ENCODE measurements around the gene COPS6. TPM values are rescaled to one million over a fixed set of nuclear protein-coding genes. Genes with fewer than 3 reads are reported as not detected.

Gene COPS6
- total RNA-seq: 88.3 and 108 TPM in 2 replicates

DNA sequence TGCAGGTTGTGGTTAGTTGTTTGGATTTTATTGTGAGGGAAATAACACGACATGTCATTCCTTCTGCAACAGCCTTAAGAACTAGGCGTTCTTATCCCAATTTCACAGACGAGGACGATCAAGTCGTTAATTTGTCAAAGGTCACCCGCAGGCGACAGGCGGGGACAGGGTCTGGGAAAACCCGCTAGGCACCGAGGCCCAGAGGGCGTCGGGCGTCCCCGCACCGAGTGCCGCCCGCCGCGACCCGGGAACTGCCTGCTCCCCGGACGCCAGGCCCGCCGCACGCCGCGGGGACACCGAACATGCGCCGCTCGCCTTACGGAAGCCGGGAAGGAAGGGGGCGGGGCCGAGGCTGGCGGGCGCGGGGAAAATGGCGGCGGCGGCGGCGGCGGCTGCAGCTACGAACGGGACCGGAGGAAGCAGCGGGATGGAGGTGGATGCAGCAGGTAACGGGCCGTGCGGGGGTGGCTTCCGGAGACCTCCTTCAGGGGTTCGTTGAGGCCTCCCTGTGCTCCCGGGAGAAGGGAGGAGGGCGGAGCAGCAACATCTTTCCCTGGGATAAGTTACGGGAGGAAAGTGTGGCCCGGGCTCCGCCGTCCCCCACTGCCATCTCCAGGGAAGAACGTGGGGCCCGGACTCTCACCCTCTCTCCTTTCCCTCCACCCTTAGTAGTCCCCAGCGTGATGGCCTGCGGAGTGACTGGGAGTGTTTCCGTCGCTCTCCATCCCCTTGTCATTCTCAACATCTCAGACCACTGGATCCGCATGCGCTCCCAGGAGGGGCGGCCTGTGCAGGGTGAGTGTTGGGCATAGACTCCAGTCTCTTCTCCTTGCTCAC is at the start of gene COPS6:
COPS6 (plus strand) TSS at position 349 of the 837 bp plus-strand sequence; CDS start at position 371, 22 bp downstream.
- Mint-ChIP-seq H3K4me3 (peak within 1 kb of the TSS; percentile 89), H3K4me1 (peaks cover 18% of the 10 kb centered on the region), H3K27me3 (no peaks in the 10 kb centered on the region), H3K27ac (peak within 1 kb of the TSS; percentile 84), H3K36me3 (ENCODE audit: low read depth) (peaks cover 46% of the 10 kb centered on the region), H3K9me3 (no peaks in the 10 kb centered on the region)
- peak; percentile 91 for DNase-seq
- intact Hi-C loops (cut with micrococcal nuclease): loop anchor here (1.0 to 10.0 kb wide), 4 partner anchors 11 to 1166 kb away; partner anchors contain the start of genes GNB2 and ZNF789
- TF ChIP-seq, protein P1, sequence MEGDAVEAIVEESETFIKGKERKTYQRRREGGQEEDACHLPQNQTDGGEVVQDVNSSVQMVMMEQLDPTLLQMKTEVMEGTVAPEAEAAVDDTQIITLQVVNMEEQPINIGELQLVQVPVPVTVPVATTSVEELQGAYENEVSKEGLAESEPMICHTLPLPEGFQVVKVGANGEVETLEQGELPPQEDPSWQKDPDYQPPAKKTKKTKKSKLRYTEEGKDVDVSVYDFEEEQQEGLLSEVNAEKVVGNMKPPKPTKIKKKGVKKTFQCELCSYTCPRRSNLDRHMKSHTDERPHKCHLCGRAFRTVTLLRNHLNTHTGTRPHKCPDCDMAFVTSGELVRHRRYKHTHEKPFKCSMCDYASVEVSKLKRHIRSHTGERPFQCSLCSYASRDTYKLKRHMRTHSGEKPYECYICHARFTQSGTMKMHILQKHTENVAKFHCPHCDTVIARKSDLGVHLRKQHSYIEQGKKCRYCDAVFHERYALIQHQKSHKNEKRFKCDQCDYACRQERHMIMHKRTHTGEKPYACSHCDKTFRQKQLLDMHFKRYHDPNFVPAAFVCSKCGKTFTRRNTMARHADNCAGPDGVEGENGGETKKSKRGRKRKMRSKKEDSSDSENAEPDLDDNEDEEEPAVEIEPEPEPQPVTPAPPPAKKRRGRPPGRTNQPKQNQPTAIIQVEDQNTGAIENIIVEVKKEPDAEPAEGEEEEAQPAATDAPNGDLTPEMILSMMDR (IDR thresholded peaks at IDR 0.05): no peak
- ChIA-PET POLR2A (interaction anchor here (0.6 to 4.7 kb wide), 8 partner anchors 12 to 786 kb away, joined by 3 to 48 read pairs (median 4); partner anchors contain the start of genes AP4M1, FBXO24, LRCH4 and MBLAC1), CTCF (no interaction called here)
- peak; percentile 86 for ATAC-seq (ENCODE audit: low read depth)

DNA sequence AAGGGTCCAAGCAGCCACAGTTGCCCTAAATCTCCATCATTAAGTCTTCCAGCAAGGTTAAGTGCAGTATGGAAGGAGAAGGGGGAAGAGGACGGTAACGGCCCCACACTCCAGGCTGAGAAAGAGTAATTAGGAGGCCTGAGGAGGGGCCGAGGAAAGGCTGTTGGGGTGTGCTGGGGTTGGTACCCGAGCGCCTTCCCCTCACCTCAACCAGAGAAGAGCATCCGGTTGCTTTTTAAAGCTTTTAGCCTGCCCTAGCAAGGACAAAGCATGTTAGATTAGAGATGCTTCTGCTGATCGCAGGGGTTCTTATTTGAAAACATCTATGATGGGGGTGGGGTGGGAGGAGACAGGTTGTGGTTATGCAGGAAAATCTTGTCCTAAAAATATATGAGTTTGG is 48.2 kb upstream of the COPS6 start:
- Mint-ChIP-seq H3K4me1 (peaks cover 10% of the 10 kb centered on the region), H3K9me3 (no peaks in the 10 kb centered on the region), H3K36me3 (ENCODE audit: low read depth) (peaks cover 20% of the 10 kb centered on the region), H3K4me3 (no peak overlapping the region), H3K27ac (no peak overlapping the region), H3K27me3 (no peaks in the 10 kb centered on the region)
- TF ChIP-seq, protein P1 (IDR thresholded peaks at IDR 0.05): no peak
- ChIA-PET CTCF (no interaction called here), POLR2A (no interaction called here)
- ATAC-seq (ENCODE audit: low read depth): no peak
- intact Hi-C loops (cut with micrococcal nuclease): no loop called here
- no peak for DNase-seq

DNA sequence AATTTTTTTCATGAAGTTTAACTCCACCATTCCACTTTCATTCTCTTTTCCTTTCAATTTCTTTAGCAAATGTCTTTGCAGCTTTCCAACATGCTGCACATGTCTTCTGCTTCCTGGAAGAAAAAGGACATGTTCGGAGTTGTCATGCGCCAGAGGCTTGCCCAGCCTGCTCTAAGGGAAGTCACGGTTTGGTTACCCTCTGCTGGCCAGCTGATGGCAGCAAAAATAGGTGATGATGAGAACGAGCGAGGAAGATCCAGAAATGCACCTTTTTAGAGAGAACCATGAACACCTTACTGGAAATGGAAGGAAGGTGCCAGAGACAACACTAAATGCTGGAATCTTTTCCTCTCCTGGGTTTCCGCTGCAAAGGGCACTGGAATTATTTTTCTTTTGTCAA is 44.1 kb upstream of the COPS6 start:
- peak overlapping the region; percentile 60 for H3K4me3 Mint-ChIP-seq
- ATAC-seq (ENCODE audit: low read depth) (no peak), DNase-seq (no peak)
- no peaks in the 10 kb centered on the region for H3K9me3 Mint-ChIP-seq
- ChIA-PET POLR2A (interaction anchor here (0.6 kb wide), 1 partner anchor 465 kb away, joined by 4 read pairs; no protein-coding TSS in a partner anchor), CTCF (no interaction called here)
- TF ChIP-seq, protein P1 (IDR thresholded peaks at IDR 0.05): no peak
- no peaks in the 10 kb centered on the region for H3K27me3 Mint-ChIP-seq
- H3K4me1 Mint-ChIP-seq: peaks cover 13% of the 10 kb centered on the region
- H3K27ac Mint-ChIP-seq: no peak overlapping the region
- H3K36me3 Mint-ChIP-seq (ENCODE audit: low read depth): peaks cover 2% of the 10 kb centered on the region
- intact Hi-C loops (cut with micrococcal nuclease): no loop called here

DNA sequence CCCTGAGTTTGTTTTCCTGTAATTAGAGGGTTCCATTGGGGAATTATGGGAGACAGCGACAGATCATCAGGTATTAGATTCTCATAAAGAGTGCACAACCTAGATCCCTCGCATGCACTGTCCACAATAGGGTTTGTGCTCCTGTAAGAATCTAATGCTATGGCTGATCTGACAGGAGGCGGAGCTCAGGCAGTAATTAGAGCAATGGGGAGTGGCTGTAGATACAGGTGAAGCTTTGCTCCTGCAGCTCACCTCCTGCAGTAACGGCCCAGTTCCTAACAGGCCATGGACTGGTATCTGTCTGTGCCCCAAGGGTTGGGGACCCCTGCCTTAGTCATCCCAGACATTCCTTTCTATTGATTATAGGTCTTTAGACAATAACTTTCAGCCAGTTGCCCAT is 40.1 kb upstream of the COPS6 start:
- Mint-ChIP-seq H3K27ac (peak overlapping the region; percentile 94), H3K36me3 (ENCODE audit: low read depth) (peaks cover 6% of the 10 kb centered on the region), H3K4me3 (peak overlapping the region; percentile 95), H3K9me3 (no peaks in the 10 kb centered on the region), H3K27me3 (no peaks in the 10 kb centered on the region), H3K4me1 (peaks cover 19% of the 10 kb centered on the region)
- no peak for DNase-seq
- ChIA-PET POLR2A (interaction anchor here (1.8 to 2.3 kb wide), 3 partner anchors 34 to 52 kb away, joined by 7 to 17 read pairs (median 14); partner anchors contain the start of genes AP4M1, MCM7 and ZKSCAN1), CTCF (no interaction called here)
- ATAC-seq (ENCODE audit: low read depth): no peak
- intact Hi-C loops (cut with micrococcal nuclease): loop anchor here (1.0 kb wide), 5 partner anchors 33 to 79 kb away; partner anchors contain the start of genes ZKSCAN1 and ZNF3
- TF ChIP-seq, protein P1 (IDR thresholded peaks at IDR 0.05): no peak

Data from activated B cell treated with CpG ODN at 0.5 μM for 24 hours (primary cell).